Measurements from ENCODE around the gene ADCY9.

ADCY9 gene

GRCh38 chr16:3999479-4000325, 116.5 kb downstream of the ADCY9 start:
- no peak for DNase-seq

DNA sequence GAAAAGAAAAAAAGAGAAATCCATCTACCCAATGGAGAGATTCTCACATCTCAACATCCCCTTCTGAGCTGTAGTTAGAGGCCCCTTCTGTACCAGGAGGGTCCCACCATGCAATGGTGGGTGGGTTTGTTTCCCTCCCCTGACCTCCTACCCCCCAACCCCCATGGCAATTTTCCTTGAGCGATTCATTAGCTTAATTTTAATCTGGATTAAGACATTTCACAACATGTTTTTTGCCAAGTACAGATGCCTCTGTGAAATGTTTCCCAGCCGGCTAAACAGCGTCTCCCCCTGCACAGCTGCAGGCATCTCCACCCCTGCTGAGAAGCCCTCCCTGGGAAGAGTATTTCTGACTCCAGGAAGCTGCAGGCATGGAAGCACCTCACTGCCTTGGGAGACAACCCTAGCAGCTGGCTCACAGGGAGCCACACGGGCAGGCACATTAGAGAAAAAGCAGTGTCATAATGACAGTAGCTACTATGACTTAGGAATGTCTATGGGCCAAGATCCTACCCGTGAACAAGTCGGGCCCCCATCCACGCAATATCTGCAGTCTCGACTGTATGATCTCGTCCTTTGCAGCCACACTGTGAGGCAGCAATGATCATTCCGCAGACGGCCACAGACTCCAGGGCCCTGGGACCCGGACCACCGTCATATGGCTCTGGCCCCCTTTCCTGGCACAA, 117.3 kb downstream of the ADCY9 start:
- DNase-seq: no peak

DNA sequence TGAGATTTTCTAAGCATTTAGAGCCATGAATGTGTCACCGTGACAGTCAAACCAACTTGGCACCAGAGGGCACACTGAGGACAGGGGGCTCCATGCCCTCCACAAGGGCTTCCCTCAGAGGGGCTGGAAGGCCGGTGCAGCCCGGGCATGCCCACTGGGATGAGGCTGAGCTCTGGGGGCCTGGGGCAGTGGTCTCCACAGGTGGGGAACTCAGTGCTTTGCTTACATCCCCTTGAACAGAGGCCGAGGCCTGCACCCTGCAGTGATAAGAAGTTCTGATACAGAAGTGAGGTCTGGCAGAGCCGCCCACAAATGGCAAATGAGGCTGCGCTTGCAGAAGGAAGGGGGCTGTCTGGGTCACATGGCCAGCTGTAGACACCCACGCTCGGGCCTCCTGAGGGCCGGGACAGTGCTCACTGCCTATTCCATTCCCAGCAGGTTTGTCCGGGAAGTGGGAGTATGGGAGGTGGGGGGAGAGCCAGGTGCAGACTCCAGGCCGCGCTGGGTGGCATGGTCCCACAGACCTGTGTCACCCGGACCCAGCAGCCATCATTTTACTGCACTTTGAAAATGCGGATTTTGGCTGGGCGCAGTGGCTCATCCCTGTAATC, 118.9 kb downstream of the ADCY9 start:
- DNase-seq: no peak

GRCh38 chr16:3995001-3995400, 121.2 kb downstream of the ADCY9 start:
- no peak for DNase-seq

GRCh38 chr16:3993052-3993785, 123.0 kb downstream of the ADCY9 start:
- no peak for DNase-seq

DNA sequence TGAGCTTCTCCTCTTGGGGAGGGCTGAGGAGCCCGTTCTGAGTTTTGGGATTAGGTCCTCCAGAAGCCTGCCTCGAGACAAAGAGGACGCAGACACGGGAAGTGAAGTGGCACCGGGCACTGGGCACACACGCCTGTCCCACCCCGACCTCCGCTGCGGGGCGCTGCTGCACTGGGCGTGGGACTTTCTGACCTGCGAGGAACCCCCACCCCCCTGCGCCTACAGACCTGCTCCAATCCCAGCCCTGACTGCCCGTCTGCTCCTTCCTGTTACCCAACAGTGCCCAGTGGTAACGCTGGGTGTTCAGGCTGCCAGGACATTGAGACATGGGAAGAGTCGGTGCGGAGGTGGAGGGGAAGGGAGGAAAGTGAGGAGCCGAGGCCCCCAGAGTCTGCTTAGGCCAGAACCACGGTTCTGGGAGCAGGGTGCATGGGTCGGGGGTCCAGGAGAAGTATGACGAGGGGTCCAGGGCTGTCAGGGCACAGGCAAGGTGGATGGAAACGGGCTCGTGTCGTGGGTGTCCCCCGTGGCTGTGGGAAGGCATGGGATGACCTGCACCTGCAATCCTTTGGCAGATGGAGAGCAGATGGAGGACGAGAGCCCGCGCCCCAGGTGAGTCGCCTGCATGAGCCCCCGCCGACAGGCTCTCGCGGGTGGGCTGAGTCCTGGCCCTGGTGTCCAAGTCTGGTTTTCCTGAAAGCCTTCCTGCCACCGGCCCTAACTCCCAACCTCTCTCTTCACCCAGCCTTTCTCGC, 123.8 kb downstream of the ADCY9 start:
- no peak for DNase-seq

GRCh38 chr16:3988824-3989223, 127.4 kb downstream of the ADCY9 start:
- no peak for DNase-seq

- no peak for DNase-seq
These were observed 128.2 kb downstream of the ADCY9 start for GRCh38 chr16:3988011-3988410.

GRCh38 chr16:3987231-3987630, 129.0 kb downstream of the ADCY9 start:
- no peak for DNase-seq

DNA sequence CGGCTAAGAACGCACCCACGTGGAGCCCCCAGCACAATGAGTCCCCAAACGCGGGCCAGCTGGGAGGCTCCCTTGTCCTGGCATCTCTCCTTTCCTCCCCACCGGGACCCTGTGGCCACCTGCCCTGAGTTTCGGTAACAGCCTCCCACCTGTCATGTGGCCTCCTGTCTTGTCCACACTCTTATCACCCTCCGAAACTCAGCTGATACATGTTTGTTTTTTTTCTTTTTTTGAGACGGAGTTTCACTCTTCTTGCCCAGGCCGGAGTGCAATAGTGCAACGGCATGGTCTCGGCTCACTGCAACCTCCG, 130.1 kb downstream of the ADCY9 start:
- no peak for DNase-seq

DNA sequence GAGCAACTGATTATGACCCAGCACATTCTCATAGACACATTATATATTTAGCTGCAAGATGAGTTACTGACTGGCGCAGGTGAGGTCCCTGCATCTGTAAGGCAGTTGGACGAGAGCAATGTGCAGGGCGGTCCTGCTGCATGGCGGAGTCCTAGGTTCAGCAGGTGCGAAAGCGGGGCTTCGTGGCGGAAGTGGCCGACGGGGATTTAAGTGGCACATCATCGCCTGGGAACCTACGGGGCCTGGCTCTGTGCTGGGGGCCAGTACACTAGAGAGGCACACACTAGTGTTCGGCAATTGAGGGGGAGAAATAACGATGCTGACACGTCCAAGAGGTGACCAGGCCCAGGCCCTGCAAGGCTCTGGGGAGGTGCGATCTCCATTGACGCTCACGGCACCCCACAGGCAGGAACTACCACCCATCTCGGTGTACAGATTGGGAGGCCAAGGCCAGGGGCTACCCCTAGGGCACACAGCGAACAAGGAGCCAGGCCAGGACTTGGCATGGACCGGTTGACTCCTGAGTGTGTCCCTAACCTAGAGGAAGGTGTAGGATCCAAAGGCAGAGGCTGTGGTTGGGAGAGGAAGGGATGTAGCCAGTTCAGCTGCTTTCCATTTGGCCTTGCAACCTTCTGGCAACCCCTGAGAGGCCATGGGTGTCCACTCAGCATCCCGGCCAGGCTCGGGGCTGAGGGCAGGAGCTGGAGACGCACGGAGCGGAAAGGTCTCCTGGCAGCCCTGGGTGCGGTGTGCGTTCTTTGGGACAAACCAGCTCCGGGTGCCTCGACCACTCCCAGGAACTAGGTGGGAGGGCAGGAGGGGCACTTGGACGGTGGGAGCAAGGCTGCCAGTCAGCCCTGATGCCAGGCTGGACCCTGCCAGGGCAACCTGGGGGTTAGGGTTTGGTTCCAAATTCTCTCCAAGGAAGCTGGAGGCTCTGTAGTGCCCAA, 131.9 kb downstream of the ADCY9 start:
- no peak for DNase-seq

DNA sequence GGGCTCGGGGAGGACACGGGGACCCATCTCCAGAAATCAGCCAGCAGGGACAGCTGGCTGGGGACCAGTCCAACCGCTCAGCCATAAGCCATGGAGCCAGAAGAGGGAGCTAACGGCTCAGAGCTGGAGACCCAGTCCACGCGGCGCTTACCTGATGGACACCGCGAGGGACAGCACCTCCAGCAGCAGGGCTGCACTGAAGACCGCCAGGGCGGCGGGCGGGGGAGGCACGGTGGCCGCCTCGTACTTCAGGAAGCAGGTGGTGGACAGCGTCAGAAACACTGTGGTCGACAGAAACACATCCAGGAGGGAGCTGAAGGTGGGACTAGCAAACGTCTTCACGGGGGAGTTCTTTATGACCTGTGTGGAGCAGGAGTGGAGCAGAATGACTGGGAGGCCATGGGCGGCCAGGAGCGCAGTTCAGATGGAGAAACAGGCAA, 133.1 kb downstream of the ADCY9 start:
- DNase-seq: peak; percentile 4 to 42

DNA sequence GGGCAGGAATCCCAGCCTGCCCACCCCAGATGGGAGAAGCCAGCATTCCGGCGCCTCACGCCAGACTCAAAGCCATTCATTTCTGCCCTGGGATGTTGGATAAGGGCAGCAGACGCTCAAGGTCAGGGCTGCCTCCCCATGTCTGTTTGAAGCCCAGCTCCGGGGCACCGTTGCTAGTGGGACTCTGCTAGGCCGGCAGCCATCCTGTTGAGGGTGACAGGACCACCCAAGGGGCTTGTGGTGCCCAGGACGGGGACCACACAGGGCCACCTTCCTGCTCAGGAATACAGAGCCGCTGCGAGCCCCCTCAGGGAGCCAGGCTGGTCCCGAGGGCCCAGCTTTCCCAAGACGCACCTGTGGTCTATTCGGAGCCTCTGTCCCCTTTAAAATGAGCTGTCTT, 134.0 kb downstream of the ADCY9 start:
- DNase-seq: no peak

DNA sequence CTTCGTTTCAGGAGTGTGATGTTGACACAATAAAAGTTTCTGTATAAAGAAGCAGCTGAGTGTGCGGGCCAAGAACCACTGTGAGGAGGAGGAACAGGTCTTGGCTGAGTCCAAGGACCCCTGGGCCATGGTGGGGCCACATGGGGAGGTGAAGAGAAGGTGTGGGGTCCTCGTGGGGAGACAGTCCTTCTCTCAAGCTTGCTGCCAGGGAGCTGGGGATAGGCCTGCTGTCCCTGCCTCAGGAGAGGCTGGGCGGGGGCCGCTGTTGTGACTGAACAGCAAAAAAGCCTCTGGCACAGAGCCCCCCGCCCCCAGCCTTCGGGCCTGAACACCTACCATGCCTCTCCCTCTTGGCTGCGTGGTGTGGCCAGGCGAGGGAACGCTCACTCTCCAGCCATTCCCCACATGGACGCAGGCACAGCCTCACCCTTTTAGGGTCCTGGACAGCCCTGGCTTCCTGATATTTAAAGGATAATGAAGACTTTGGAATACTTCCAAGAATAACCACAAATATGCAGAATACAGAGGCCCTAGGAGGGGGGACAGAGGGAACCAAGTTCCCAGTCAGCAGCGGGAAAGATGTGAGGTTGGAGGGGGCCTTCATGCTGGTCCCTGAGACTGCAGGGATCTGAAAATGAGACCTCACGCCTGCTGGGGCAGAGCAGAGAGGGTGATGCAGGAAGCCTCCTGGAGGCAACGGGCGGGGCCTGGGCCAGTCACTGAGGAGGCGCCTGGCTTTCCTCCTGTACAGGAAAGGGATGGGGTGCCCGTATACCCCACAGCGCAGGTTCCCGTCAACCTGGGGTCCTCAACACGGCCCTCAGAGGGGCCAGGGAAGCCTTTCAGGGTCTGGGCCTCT, 135.8 kb downstream of the ADCY9 start:
- no peak for DNase-seq

DNA sequence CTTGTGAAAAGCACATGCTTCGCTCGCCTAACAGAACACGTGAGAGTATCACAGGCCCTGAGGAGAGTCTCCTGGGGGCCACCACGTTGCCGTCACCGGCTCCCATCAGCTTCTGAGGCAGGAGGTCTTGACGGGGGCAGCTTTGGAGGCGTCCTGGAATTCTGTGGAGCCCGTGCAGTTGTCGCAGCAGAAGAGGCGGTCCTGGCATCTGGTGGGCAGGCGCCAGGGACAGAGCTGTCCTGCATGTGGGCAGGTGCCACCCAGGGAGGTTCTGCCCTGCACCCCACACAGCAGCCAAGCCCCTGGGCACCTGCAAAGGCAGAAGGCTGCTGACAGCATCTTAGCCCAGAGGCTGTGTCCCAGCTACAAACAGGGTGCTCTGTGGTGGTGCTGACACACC, 136.7 kb downstream of the ADCY9 start:
- DNase-seq: no peak

GRCh38 chr16:3979070-3979469, 137.2 kb downstream of the ADCY9 start:
- DNase-seq: no peak

GRCh38 chr16:3977376-3977775, 138.9 kb downstream of the ADCY9 start:
- no peak for DNase-seq

- DNase-seq: no peak
These were observed 141.5 kb downstream of the ADCY9 start for GRCh38 chr16:3974751-3975150.

DNA sequence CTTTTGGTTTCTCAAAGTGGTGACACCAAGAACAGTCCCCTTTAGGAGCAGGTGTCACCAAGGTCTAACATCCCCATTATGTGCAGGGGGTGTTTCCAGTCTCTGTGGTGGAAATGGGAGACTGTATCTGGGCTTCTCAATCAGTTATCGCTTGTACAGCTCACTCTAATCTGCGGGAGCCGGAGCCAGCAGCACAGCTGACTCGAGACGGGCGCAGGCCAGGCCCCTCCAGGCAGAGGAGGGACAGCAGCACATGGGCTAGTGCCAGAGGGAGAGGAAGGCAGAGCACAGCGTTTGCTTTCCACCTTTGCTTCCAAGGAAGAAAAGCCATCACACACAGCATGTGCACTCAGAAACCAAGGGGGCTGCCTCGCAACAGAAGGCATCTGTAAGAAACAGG, 144.5 kb downstream of the ADCY9 start:
- DNase-seq: no peak

GRCh38 chr16:3971261-3971660, 145.0 kb downstream of the ADCY9 start:
- DNase-seq: no peak
